ENCODE measurements around the gene COLEC11. TPM values are rescaled to one million over a fixed set of nuclear protein-coding genes. Genes with fewer than 3 reads are reported as not detected.

The COLEC11 gene
- total and polyA plus RNA-seq, 8 donors, result 2.0 to 9.9 (median 3.3) TPM; not detected in 3

- intact Hi-C loops (cut with DNase I; ENCODE audit: low total_unique reads), result no loop called here
- Histone ChIP-seq H3K4me3 (no peak overlapping the region), H3K27ac (no peak overlapping the region), H3K9me3 (no peaks in the 10 kb centered on the region), H3K27me3 (peaks cover 0 to 13% (median 0%) of the 10 kb centered on the region in 3 donors), H3K4me1 (peaks cover 0 to 7% (median 0%) of the 10 kb centered on the region in 4 donors), H3K36me3 (no peaks in the 10 kb centered on the region)
- no peak for DNase-seq
- 55 to 77% (median 66%) methylated on average over 6 of the region's 6 CpGs for WGBS, 5 donors
- TF ChIP-seq, protein P1, sequence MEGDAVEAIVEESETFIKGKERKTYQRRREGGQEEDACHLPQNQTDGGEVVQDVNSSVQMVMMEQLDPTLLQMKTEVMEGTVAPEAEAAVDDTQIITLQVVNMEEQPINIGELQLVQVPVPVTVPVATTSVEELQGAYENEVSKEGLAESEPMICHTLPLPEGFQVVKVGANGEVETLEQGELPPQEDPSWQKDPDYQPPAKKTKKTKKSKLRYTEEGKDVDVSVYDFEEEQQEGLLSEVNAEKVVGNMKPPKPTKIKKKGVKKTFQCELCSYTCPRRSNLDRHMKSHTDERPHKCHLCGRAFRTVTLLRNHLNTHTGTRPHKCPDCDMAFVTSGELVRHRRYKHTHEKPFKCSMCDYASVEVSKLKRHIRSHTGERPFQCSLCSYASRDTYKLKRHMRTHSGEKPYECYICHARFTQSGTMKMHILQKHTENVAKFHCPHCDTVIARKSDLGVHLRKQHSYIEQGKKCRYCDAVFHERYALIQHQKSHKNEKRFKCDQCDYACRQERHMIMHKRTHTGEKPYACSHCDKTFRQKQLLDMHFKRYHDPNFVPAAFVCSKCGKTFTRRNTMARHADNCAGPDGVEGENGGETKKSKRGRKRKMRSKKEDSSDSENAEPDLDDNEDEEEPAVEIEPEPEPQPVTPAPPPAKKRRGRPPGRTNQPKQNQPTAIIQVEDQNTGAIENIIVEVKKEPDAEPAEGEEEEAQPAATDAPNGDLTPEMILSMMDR (IDR thresholded peaks at IDR 0.05), result no peak
- TF ChIP-seq POLR2A (IDR thresholded peaks at IDR 0.05) (no peak), POLR2AphosphoS5 (IDR thresholded peaks at IDR 0.05) (no peak), EP300 (IDR thresholded peaks at IDR 0.05) (no peak)
Measured at GRCh38 chr2:3597567-3597966, 2.7 kb downstream of the COLEC11 start.

DNA sequence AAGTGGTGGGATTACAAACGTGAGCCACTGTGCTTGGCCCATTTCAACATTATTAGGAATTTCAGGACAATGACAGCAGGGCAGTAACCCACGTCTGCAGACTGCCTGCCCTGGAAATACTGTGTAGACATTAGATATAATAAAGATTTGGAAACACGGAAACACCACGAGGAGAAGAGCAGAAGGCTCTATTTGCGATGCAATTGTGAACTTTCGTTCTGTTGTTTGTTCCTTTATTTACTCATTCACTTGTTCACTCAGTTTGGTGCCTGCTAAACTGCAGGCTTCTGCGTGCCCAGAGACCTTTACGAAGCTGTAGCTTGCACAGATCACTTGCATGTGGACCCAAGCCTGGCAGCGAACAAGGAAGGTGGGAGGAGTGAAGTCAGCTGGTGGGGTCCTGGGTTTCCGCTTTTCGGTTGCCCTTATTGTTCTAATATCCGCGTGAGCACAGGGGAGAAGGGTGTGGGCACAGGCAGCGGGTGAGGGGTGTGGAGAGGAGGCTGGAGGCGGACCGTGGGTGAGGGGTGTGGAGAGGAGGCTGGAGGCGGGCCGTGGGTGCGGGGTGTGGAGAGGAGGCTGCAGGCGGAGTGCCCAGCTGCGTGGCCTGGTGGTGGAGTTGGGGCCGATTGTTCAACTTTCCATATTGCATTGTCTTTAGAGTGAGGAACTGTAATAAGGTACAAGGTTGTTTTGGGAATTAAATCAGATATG is 3.4 kb downstream of the COLEC11 start:
- no peaks in the 10 kb centered on the region for H3K9me3 ChIP-seq
- intact Hi-C loops (cut with DNase I; ENCODE audit: low total_unique reads), result no loop called here
- no peak overlapping the region for H3K27ac ChIP-seq
- no peak for DNase-seq
- H3K27me3 ChIP-seq, result peaks cover 0 to 13% (median 0%) of the 10 kb centered on the region in 3 donors
- TF ChIP-seq, protein P1 (IDR thresholded peaks at IDR 0.05), result no peak
- no peak for TF ChIP-seq POLR2AphosphoS5 (IDR thresholded peaks at IDR 0.05)
- no peak for TF ChIP-seq EP300 (IDR thresholded peaks at IDR 0.05)
- TF ChIP-seq POLR2A (IDR thresholded peaks at IDR 0.05), result no peak
- peaks cover 0 to 7% (median 0%) of the 10 kb centered on the region in 4 donors for H3K4me1 ChIP-seq
- 70 to 77% (median 72%) methylated on average over 22 of the region's 22 CpGs for WGBS, 5 donors
- H3K36me3 ChIP-seq, result no peaks in the 10 kb centered on the region
- H3K4me3 ChIP-seq, result no peak overlapping the region

DNA sequence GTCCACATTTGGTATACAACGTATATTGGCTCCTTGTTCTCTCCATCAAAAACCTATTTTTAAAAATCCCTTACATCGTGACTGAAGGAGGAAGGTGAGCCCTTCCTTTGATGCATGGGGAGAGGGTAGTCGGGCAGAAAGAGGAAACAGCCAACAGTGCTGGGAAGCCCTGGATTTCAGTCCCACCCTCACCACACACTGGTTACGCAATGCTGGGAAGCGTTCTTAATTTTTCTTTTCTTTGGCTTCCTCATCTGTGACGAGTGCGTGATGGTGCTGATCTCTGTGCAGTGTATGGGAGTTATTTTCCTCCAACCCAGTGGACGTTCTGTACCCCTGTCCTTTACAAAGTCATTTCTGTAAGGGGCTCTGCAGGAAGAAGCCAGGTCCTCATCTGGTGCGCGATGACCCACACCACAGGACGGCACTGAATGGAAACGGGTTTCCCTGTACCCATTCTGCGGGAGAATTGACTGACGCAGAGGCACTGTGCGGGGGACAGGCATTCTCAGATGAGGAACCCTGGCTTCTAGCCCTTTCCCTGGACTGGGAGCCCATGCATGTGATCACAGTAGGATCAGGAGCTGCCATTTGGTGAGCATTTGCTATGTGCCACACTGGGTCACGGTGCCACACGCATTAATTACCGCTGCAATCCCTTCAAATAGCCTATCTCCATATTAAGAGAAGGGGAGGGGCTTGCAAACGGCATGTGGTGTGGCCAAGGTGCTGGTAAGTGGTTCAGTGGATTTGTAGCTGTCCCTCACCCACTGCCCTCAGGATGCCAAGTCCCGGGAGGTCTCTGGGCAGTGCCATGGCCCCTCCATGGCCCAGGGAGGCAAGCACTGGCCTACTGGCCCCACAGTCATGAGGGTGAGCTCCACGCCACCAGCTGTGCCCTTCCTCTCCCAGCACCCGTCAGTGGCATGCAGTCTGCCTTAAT is 4.3 kb downstream of the COLEC11 start:
- 82 to 88% (median 87%) methylated on average over 22 of the region's 22 CpGs for WGBS, 5 donors
- no peak for DNase-seq
- H3K27me3 ChIP-seq, result peaks cover 0 to 13% (median 0%) of the 10 kb centered on the region in 3 donors
- TF ChIP-seq POLR2AphosphoS5 (IDR thresholded peaks at IDR 0.05) (no peak), POLR2A (IDR thresholded peaks at IDR 0.05) (no peak), EP300 (IDR thresholded peaks at IDR 0.05) (no peak)
- TF ChIP-seq, protein P1 (IDR thresholded peaks at IDR 0.05), result no peak
- H3K27ac ChIP-seq, result no peak overlapping the region
- no peaks in the 10 kb centered on the region for H3K9me3 ChIP-seq
- peaks cover 0 to 7% (median 0%) of the 10 kb centered on the region in 4 donors for H3K4me1 ChIP-seq
- no peaks in the 10 kb centered on the region for H3K36me3 ChIP-seq
- intact Hi-C loops (cut with DNase I; ENCODE audit: low total_unique reads), result no loop called here
- H3K4me3 ChIP-seq, result no peak overlapping the region

- intact Hi-C loops (cut with DNase I; ENCODE audit: low total_unique reads), result no loop called here
- Histone ChIP-seq H3K4me1 (no peaks in the 10 kb centered on the region), H3K4me3 (no peak overlapping the region), H3K27ac (no peak overlapping the region), H3K36me3 (no peaks in the 10 kb centered on the region), H3K27me3 (peaks cover 0 to 6% (median 0%) of the 10 kb centered on the region in 3 donors), H3K9me3 (no peaks in the 10 kb centered on the region)
- TF ChIP-seq, protein P1 (IDR thresholded peaks at IDR 0.05), result no peak
- TF ChIP-seq POLR2AphosphoS5 (IDR thresholded peaks at IDR 0.05) (no peak), EP300 (IDR thresholded peaks at IDR 0.05) (no peak), POLR2A (IDR thresholded peaks at IDR 0.05) (no peak)
- WGBS, 5 donors, result 82 to 83% (median 83%) methylated on average over 11 of the region's 11 CpGs
- DNase-seq, result no peak
Measured at GRCh38 chr2:3600256-3600855, 5.4 kb downstream of the COLEC11 start.
